Muscle of leg (tissue), 11 donors: Measurements from ENCODE around the gene TRNP1. TPM values are rescaled to one million over a fixed set of nuclear protein-coding genes. Genes with fewer than 3 reads are reported as not detected.

Experiments used
- DNase-seq: peaks from one replicate; pipeline ENCODE4 v3.0.0; 2013
- H3K27ac ChIP-seq: one replicate; pipeline ENCODE4 v1.5.1; 2013; ENCODE audit warnings: mild to moderate bottlenecking, low read length, control low read depth
- H3K27me3 ChIP-seq: one replicate; pipeline ENCODE4 v1.6.1; 2013; ENCODE audit warnings: low read length; ENCODE audit not compliant: control insufficient read depth, insufficient read depth
- H3K36me3 ChIP-seq: one replicate; pipeline ENCODE4 v1.6.1; 2013; ENCODE audit warnings: low read length; ENCODE audit not compliant: control insufficient read depth, insufficient read depth
- H3K4me1 ChIP-seq: one replicate; pipeline ENCODE4 v1.6.1; 2013; ENCODE audit warnings: low read length; ENCODE audit not compliant: control insufficient read depth, insufficient read depth
- H3K4me3 ChIP-seq: one replicate; pipeline ENCODE4 v1.5.1; 2013; ENCODE audit warnings: low read length, control low read depth
- H3K9me3 ChIP-seq: replicated peaks from 2 replicates; pipeline ENCODE4 v1.6.1; 2013; ENCODE audit warnings: low read depth, low read length; ENCODE audit not compliant: control insufficient read depth
- WGBS: methylation state at CpG from one replicate; pipeline ENCODE4 v1.1.5; 2013; ENCODE audit warnings: missing lambda C conversion rate; ENCODE audit not compliant: insufficient coverage; 5-methylcytosine and 5-hydroxymethylcytosine counted together
- polyA plus RNA-seq, 8 donors: library from polyadenylated mRNA; unstranded; fragments of 120-200 nt; gene quantifications; one replicate each; pipeline versions ENCODE4 v1.2.1 to v1.2.3, GENCODE V29; 2013; ENCODE audit warnings: inconsistent platforms in 1 of 8, low replicate concordance in 1 of 8; ENCODE audit not compliant: insufficient read length in 8 of 8, insufficient read depth in 1 of 8
- total RNA-seq: library from RNA; stranded (reverse); fragments of 120-200 nt; gene quantifications from one replicate; pipeline ENCODE4 v1.2.4, GENCODE V29; 2013

The TRNP1 gene
- total and polyA plus RNA-seq, 9 donors = 1.3 to 3.2 (median 2.0) TPM

DNA sequence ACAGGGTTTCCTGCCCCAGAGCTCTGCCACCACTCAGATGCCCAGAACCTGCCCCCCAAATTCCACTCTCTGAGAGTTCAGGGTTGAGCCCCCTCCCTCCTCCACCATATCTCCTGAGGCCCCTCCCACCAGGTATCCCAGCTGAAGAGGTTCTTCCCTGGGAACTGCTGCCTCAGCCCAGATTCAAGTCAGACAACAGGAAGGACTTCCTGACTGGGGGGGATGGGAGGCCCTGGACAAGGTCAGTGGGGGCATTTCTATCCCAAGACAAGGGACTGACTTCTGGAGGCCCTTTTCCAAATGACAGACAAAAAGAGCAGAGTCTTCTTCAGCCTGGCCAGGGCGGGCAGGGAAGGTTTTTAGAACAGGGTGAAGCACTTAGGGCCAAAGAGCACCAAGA, 43.2 kb downstream of the TRNP1 start:
- Histone ChIP-seq H3K4me1 (peaks cover 4% of the 10 kb centered on the region), H3K27me3 (no peaks in the 10 kb centered on the region)
- WGBS = no CpG with 5 or more reads among the region's 1 CpG

GRCh38 chr1:27037518-27037917, 44.0 kb downstream of the TRNP1 start:
- Histone ChIP-seq H3K9me3 (no peaks in the 10 kb centered on the region), H3K27ac (no peak overlapping the region), H3K4me3 (no peak overlapping the region), H3K36me3 (no peaks in the 10 kb centered on the region), H3K27me3 (no peaks in the 10 kb centered on the region), H3K4me1 (no peaks in the 10 kb centered on the region)
- WGBS = no CpG with 5 or more reads among the region's 10 CpGs
- no peak for DNase-seq

More for the DNA sequence above, 43.2 kb downstream of the TRNP1 start:
- Histone ChIP-seq H3K9me3 (no peaks in the 10 kb centered on the region), H3K27ac (no peak overlapping the region), H3K36me3 (no peaks in the 10 kb centered on the region), H3K4me3 (no peak overlapping the region)
- no peak for DNase-seq

- no peak for DNase-seq
- no peaks in the 10 kb centered on the region for H3K27me3 ChIP-seq
- no peaks in the 10 kb centered on the region for H3K4me1 ChIP-seq
- H3K4me3 ChIP-seq = no peak overlapping the region
- H3K9me3 ChIP-seq = no peaks in the 10 kb centered on the region
- no peaks in the 10 kb centered on the region for H3K36me3 ChIP-seq
- H3K27ac ChIP-seq = no peak overlapping the region
- WGBS = 59% methylated on average over 4 of the region's 7 CpGs
Observed at GRCh38 chr1:27038020-27038419, 44.5 kb downstream of the TRNP1 start.

- WGBS = no CpG with 5 or more reads among the region's 7 CpGs
- Histone ChIP-seq H3K4me3 (no peak overlapping the region), H3K27ac (no peak overlapping the region)
Observed at GRCh38 chr1:27042670-27043069, 49.2 kb downstream of the TRNP1 start.

GRCh38 chr1:27044613-27045151, 51.2 kb downstream of the TRNP1 start:
- Histone ChIP-seq H3K27ac (no peak overlapping the region), H3K9me3 (no peaks in the 10 kb centered on the region), H3K4me1 (peaks cover 24% of the 10 kb centered on the region), H3K36me3 (no peaks in the 10 kb centered on the region), H3K27me3 (peaks cover 7% of the 10 kb centered on the region), H3K4me3 (no peak overlapping the region)
- DNase-seq = peak; percentile 89
- 0% methylated on average over 1 of the region's 12 CpGs for WGBS

More at GRCh38 chr1:27042670-27043069, 49.2 kb downstream of the TRNP1 start:
- H3K36me3 ChIP-seq = no peaks in the 10 kb centered on the region
- no peaks in the 10 kb centered on the region for H3K9me3 ChIP-seq
- peaks cover 7% of the 10 kb centered on the region for H3K27me3 ChIP-seq
- peaks cover 19% of the 10 kb centered on the region for H3K4me1 ChIP-seq
- DNase-seq = no peak

DNA sequence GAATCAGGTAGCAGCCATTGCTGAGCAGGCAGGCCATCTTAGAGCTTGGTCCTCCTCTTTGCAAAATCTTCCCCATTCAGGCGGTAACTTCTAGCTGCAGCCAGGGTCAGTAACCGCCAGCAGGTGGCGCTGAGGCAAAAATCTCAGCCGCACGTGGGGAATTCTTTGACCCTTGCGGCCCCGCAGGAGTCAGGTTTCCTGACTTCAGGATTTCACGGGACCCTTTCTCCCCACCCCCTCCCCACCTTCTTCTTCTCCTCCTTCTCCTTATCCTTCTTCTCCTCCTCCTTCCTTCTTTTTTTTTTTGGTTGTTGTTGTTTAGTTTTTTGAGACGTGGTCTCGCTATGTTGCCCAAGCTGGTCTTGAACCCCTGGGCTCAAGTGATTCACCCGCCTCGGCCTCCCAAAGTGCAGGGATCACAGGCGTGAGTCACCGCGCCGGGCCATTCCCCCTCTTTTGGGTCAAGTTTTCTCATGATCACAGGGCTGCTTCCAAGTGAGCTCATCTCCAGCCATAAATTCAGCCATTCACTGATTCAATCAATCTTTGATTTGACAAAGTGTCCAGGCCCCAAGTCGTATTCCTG, 52.6 kb downstream of the TRNP1 start:
- H3K27ac ChIP-seq = no peak overlapping the region
- no peaks in the 10 kb centered on the region for H3K9me3 ChIP-seq
- H3K36me3 ChIP-seq = no peaks in the 10 kb centered on the region
- peak; percentile 75 for DNase-seq
- WGBS = 21% methylated on average over 11 of the region's 17 CpGs
- peaks cover 7% of the 10 kb centered on the region for H3K27me3 ChIP-seq
- H3K4me1 ChIP-seq = peaks cover 24% of the 10 kb centered on the region
- H3K4me3 ChIP-seq = no peak overlapping the region

DNA sequence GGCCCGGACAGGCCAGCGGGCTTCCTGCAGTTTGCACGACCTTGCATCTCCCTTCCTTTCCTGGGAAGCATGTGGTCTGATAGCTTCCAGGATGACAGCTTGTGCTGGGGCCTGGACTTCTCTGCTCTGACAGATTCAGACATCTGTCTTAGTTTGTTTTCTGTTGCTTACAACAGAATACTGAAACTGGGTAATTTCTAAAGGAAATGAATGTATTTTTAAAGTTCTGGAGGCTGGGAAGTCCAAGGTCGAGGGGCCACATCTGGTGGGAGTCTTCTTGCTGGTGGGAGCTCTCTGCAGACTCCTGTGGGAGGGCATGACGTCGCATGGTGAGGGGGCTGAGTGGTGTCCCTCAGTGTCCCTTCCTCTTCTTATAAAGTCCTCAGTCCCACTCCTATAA, 54.4 kb downstream of the TRNP1 start:
- Histone ChIP-seq H3K27ac (peak overlapping the region; percentile 89), H3K27me3 (peaks cover 7% of the 10 kb centered on the region), H3K9me3 (no peaks in the 10 kb centered on the region), H3K4me3 (no peak overlapping the region), H3K4me1 (peaks cover 24% of the 10 kb centered on the region), H3K36me3 (no peaks in the 10 kb centered on the region)
- 54% methylated on average over 4 of the region's 6 CpGs for WGBS
- DNase-seq = peak; percentile 68

GRCh38 chr1:27049100-27049499, 55.6 kb downstream of the TRNP1 start:
- no CpG with 5 or more reads among the region's 2 CpGs for WGBS
- peaks cover 7% of the 10 kb centered on the region for H3K27me3 ChIP-seq
- peaks cover 24% of the 10 kb centered on the region for H3K4me1 ChIP-seq
- H3K4me3 ChIP-seq = no peak overlapping the region
- DNase-seq = peak; percentile 59
- peak overlapping the region; percentile 36 for H3K27ac ChIP-seq
- H3K9me3 ChIP-seq = no peaks in the 10 kb centered on the region
- no peaks in the 10 kb centered on the region for H3K36me3 ChIP-seq

- DNase-seq = no peak
- WGBS = 74% methylated on average over 2 of the region's 3 CpGs
- Histone ChIP-seq H3K36me3 (no peaks in the 10 kb centered on the region), H3K4me1 (peaks cover 24% of the 10 kb centered on the region), H3K27me3 (peaks cover 7% of the 10 kb centered on the region), H3K9me3 (no peaks in the 10 kb centered on the region), H3K4me3 (no peak overlapping the region), H3K27ac (peak overlapping the region; percentile 36)
Observed at GRCh38 chr1:27049607-27050006, 56.1 kb downstream of the TRNP1 start.
